Suprapubic skin (tissue), 4 donors: Measurements from ENCODE around the gene SYTL4. TPM values are rescaled to one million over a fixed set of nuclear protein-coding genes. Genes with fewer than 3 reads are reported as not detected.

Experiments used
- DNase-seq, 2 donors: peaks; one replicate each; pipeline ENCODE4 v3.0.0-alpha.2; 2019; ENCODE audit warnings: low spot score in 2 of 2
- H3K27ac ChIP-seq: fragments of 200-600 bp; sonication (generic); one replicate; pipeline ENCODE4 v1.5.1; 2019
- H3K27me3 ChIP-seq: fragments of 200-600 bp; sonication (generic); one replicate; pipeline ENCODE4 v1.5.1; 2019
- H3K36me3 ChIP-seq: fragments of 200-600 bp; sonication (generic); one replicate; pipeline ENCODE4 v1.5.1; 2019
- H3K4me1 ChIP-seq: fragments of 200-600 bp; sonication (generic); one replicate; pipeline ENCODE4 v1.5.1; 2019
- H3K4me3 ChIP-seq: fragments of 200-600 bp; sonication (generic); one replicate; pipeline ENCODE4 v1.5.1; 2019; ENCODE audit warnings: mild to moderate bottlenecking
- H3K9me3 ChIP-seq: fragments of 200-600 bp; sonication (generic); one replicate; pipeline ENCODE4 v1.5.1; 2019
- CTCF ChIP-seq, 2 donors: fragments of 200-600 bp in 1 of 2; fragments of 450-650 bp in 1 of 2; sonication (generic) in 1 of 2; IDR thresholded peaks; one replicate each; pipeline ENCODE4 v1.5.1; 2016 to 2019; ENCODE audit warnings: antibody characterized with exemption in 2 of 2, mild to moderate bottlenecking in 1 of 2, moderate library complexity in 1 of 2
- EP300 ChIP-seq: sonication (generic); formaldehyde crosslinking; IDR thresholded peaks from one replicate; pipeline ENCODE4 v1.6.1; 2017; ENCODE audit warnings: antibody characterized with exemption
- POLR2A ChIP-seq, 2 donors: fragments of 450-650 bp; IDR thresholded peaks; one replicate each; pipeline ENCODE4 v1.6.1; 2017; ENCODE audit warnings: antibody characterized with exemption in 2 of 2, mild to moderate bottlenecking in 2 of 2, moderate library complexity in 2 of 2
- POLR2AphosphoS5 ChIP-seq, 3 donors: sonication (generic); formaldehyde crosslinking; IDR thresholded peaks; one replicate each; pipeline ENCODE4 v1.6.1; 2017; ENCODE audit warnings: antibody characterized with exemption in 3 of 3
- WGBS: methylation state at CpG from one replicate; pipeline ENCODE4 v1.1.5; 2018; 5-methylcytosine and 5-hydroxymethylcytosine counted together
- total RNA-seq, 4 donors: library from RNA; depleted of rRNA; stranded (reverse); fragments of >200 nt; gene quantifications; one replicate each; pipeline ENCODE4 v1.1.0, GENCODE V29; 2016

SYTL4 gene
- total RNA-seq, 4 donors from 2014 or later = 0.57 to 6.4 (median 3.0) TPM

GRCh38 chrX:100658941-100659381, 73.0 kb downstream of the SYTL4 start:
- Histone ChIP-seq H3K4me3 (no peak overlapping the region), H3K27me3 (no peaks in the 10 kb centered on the region), H3K4me1 (no peaks in the 10 kb centered on the region), H3K9me3 (no peaks in the 10 kb centered on the region), H3K27ac (no peak overlapping the region), H3K36me3 (no peaks in the 10 kb centered on the region)
- TF ChIP-seq POLR2A (IDR thresholded peaks at IDR 0.05) (no peak), EP300 (no peak), CTCF (IDR thresholded peaks at IDR 0.05) (no peak), POLR2AphosphoS5 (IDR thresholded peaks at IDR 0.05) (no peak)
- no peak for DNase-seq
- WGBS = 46% methylated on average over 3 of the region's 3 CpGs

- H3K9me3 ChIP-seq = no peaks in the 10 kb centered on the region
- TF ChIP-seq EP300 = no peak
- TF ChIP-seq POLR2A (IDR thresholded peaks at IDR 0.05) = no peak
- no peak for TF ChIP-seq POLR2AphosphoS5 (IDR thresholded peaks at IDR 0.05)
- TF ChIP-seq CTCF (IDR thresholded peaks at IDR 0.05) = no peak
Measured at GRCh38 chrX:100654261-100654660, 77.7 kb downstream of the SYTL4 start.

GRCh38 chrX:100652266-100652665, 79.7 kb downstream of the SYTL4 start:
- no peaks in the 10 kb centered on the region for H3K27me3 ChIP-seq
- no peak overlapping the region for H3K27ac ChIP-seq
- H3K9me3 ChIP-seq = no peaks in the 10 kb centered on the region
- no peak for DNase-seq
- WGBS = 62% methylated on average over 2 of the region's 2 CpGs
- TF ChIP-seq EP300 (no peak), POLR2A (IDR thresholded peaks at IDR 0.05) (no peak), CTCF (IDR thresholded peaks at IDR 0.05) (no peak), POLR2AphosphoS5 (IDR thresholded peaks at IDR 0.05) (no peak)
- H3K36me3 ChIP-seq = no peaks in the 10 kb centered on the region
- H3K4me3 ChIP-seq = no peak overlapping the region
- peaks cover 16% of the 10 kb centered on the region for H3K4me1 ChIP-seq

More at GRCh38 chrX:100654261-100654660, 77.7 kb downstream of the SYTL4 start:
- no peak for DNase-seq
- Histone ChIP-seq H3K4me1 (peaks cover under 1% of the 10 kb centered on the region), H3K27ac (no peak overlapping the region), H3K27me3 (no peaks in the 10 kb centered on the region), H3K4me3 (no peak overlapping the region), H3K36me3 (no peaks in the 10 kb centered on the region)
- 21% methylated on average over 3 of the region's 3 CpGs for WGBS

- no peaks in the 10 kb centered on the region for H3K36me3 ChIP-seq
- peaks cover 16% of the 10 kb centered on the region for H3K4me1 ChIP-seq
- no peak overlapping the region for H3K4me3 ChIP-seq
- no peaks in the 10 kb centered on the region for H3K27me3 ChIP-seq
- 100% methylated on average over 1 of the region's 1 CpG for WGBS
- TF ChIP-seq POLR2A (IDR thresholded peaks at IDR 0.05) (no peak), POLR2AphosphoS5 (IDR thresholded peaks at IDR 0.05) (no peak), EP300 (no peak)
- DNase-seq = no peak
- H3K9me3 ChIP-seq = no peaks in the 10 kb centered on the region
- H3K27ac ChIP-seq = peak overlapping the region; percentile 83
Measured at GRCh38 chrX:100650841-100651240, 81.1 kb downstream of the SYTL4 start.

- WGBS = 60% methylated on average over 12 of the region's 12 CpGs
- no peaks in the 10 kb centered on the region for H3K9me3 ChIP-seq
- H3K36me3 ChIP-seq = no peaks in the 10 kb centered on the region
- no peak overlapping the region for H3K4me3 ChIP-seq
- H3K4me1 ChIP-seq = peaks cover 16% of the 10 kb centered on the region
- peak overlapping the region; percentile 83 for H3K27ac ChIP-seq
- DNase-seq = peak; percentile 78 to 87
- no peaks in the 10 kb centered on the region for H3K27me3 ChIP-seq
- TF ChIP-seq POLR2A (IDR thresholded peaks at IDR 0.05) (peak in 1 of 2 donors; percentile 48), EP300 (no peak), POLR2AphosphoS5 (IDR thresholded peaks at IDR 0.05) (no peak)
Measured at GRCh38 chrX:100649550-100650356, 82.2 kb downstream of the SYTL4 start.
